Coronary artery (tissue), 2 donors: Measurements from ENCODE around the gene C17orf114.

Experiments used
- DNase-seq: peaks from one replicate; pipeline ENCODE4 v3.0.0-alpha.2; 2017; ENCODE audit warnings: low spot score
- H3K27ac ChIP-seq, 2 donors: fragments of 200-600 bp; sonication (generic); one replicate each; pipeline ENCODE4 v1.5.1; 2016 to 2019
- H3K4me3 ChIP-seq: fragments of 200-600 bp; sonication (generic); 2 replicates; pipeline ENCODE4 v1.5.1; 2016; ENCODE audit warnings: mild to moderate bottlenecking, moderate library complexity
- CTCF ChIP-seq: fragments of 200-600 bp; sonication (generic); IDR thresholded peaks from one replicate; pipeline ENCODE4 v1.5.1; 2019; ENCODE audit warnings: antibody characterized with exemption

C17orf114 gene

GRCh38 chr17:4788159-4788806 is 13.8 kb downstream of the C17orf114 start:
- no peak overlapping the region for H3K27ac ChIP-seq
- H3K4me3 ChIP-seq = peak overlapping the region; percentile 83
- no peak for DNase-seq

GRCh38 chr17:4786516-4786915 is 15.6 kb downstream of the C17orf114 start:
- Histone ChIP-seq H3K27ac (no peak overlapping the region), H3K4me3 (peak overlapping the region; percentile 66)
- no peak for TF ChIP-seq CTCF
- no peak for DNase-seq

More at GRCh38 chr17:4788159-4788806, 13.8 kb downstream of the C17orf114 start:
- TF ChIP-seq CTCF = no peak

GRCh38 chr17:4786106-4786511 is 16.0 kb downstream of the C17orf114 start, which contains the start of gene VMO1:
TSS of gene VMO1 (minus strand) at chr17:4786364. CDS start at chr17:4786352, 12 bp downstream.
- no peak for TF ChIP-seq CTCF
- no peak within 1 kb of the TSS for H3K27ac ChIP-seq
- peak within 1 kb of the TSS; percentile 66 for H3K4me3 ChIP-seq
- DNase-seq = no peak

GRCh38 chr17:4785311-4786105 is 16.6 kb downstream of the C17orf114 start:
- no peak for TF ChIP-seq CTCF
- H3K27ac ChIP-seq = no peak overlapping the region
- no peak for DNase-seq
- H3K4me3 ChIP-seq = peak overlapping the region; percentile 66

GRCh38 chr17:4782652-4783051 is 19.5 kb downstream of the C17orf114 start:
- no peak for DNase-seq
- TF ChIP-seq CTCF = no peak
- H3K27ac ChIP-seq = no peak overlapping the region
- no peak overlapping the region for H3K4me3 ChIP-seq

- TF ChIP-seq CTCF = no peak
- H3K4me3 ChIP-seq = no peak overlapping the region
- no peak overlapping the region for H3K27ac ChIP-seq
- no peak for DNase-seq
These were observed 21.7 kb downstream of the C17orf114 start for GRCh38 chr17:4780325-4780955.
